ENCODE measurements around the gene BAHD1.

GRCh38 chr15:40472171-40472727, 31.5 kb downstream of the BAHD1 start:
- TF ChIP-seq EZH2 (IDR thresholded peaks at IDR 0.05; ENCODE audit: low read depth, unreplicated experiment) (no peak), EZH2phosphoT487 (IDR thresholded peaks at IDR 0.05; ENCODE audit: unreplicated experiment) (no peak), CTCF (conservative IDR thresholded peaks at IDR 0.05; ENCODE audit: low read depth in 2 of 2) (no peak), REST (IDR thresholded peaks at IDR 0.05; ENCODE audit: unreplicated experiment) (no peak), POLR2AphosphoS5 (IDR thresholded peaks at IDR 0.05; ENCODE audit: low read depth) (no peak), ZNF114 (CRISPR knock-in tag; IDR thresholded peaks at IDR 0.05) (no peak)

Measured in GM23338 (cell line).